T-helper 17 cell (primary cell): ENCODE data around the gene ARV1. TPM values are rescaled to one million over a fixed set of nuclear protein-coding genes. Genes with fewer than 3 reads are reported as not detected.
A peak's percentile ranks its signal among the peaks of the same experiment; 100 is the strongest.
"Not testable (repeated sequence)": the region's sequence is repeated elsewhere in the genome, so short reads cannot be mapped to it uniquely, and the experiment has no call there.

Experiments used
- ATAC-seq: fragments of 150-1000 bp; cut with Tn5 transposase; 2 replicates; pipeline ENCODE4 v1.10.0; 2021; ENCODE audit warnings: mild to moderate bottlenecking, moderate library complexity
- DNase-seq, 3 donors: peaks; one replicate each; pipeline versions ENCODE4 v3.0.0 to v3.0.0-alpha.2; 2020 to 2021
- H3K9me3 ChIP-seq: one replicate; pipeline ENCODE4 v1.7.0; 2013; ENCODE audit warnings: low read length, mild to moderate bottlenecking; ENCODE audit not compliant: control insufficient read depth, poor library complexity, severe bottlenecking
- H3K27ac Mint-ChIP-seq: one replicate; pipeline ENCODE4 v1.8.0; 2022; ENCODE audit warnings: mild to moderate bottlenecking, moderate library complexity, mixed read lengths
- H3K27me3 Mint-ChIP-seq: one replicate; pipeline ENCODE4 v1.8.0; 2022; ENCODE audit warnings: mixed read lengths
- H3K36me3 Mint-ChIP-seq: one replicate; pipeline ENCODE4 v1.8.0; 2022; ENCODE audit warnings: low read depth, mixed read lengths
- H3K4me1 Mint-ChIP-seq: one replicate; pipeline ENCODE4 v1.8.0; 2022; ENCODE audit warnings: mild to moderate bottlenecking, mixed read lengths
- H3K4me3 Mint-ChIP-seq: one replicate; pipeline ENCODE4 v1.8.0; 2022; ENCODE audit warnings: mild to moderate bottlenecking, moderate library complexity, mixed read lengths
- total RNA-seq, 4 donors: library from RNA in 2 of 4; stranded (reverse) in 2 of 4; gene quantifications; one replicate each; pipeline ENCODE4 v1.2.3 and lab custom pipeline; 2022 to 2026

Gene ARV1
- total RNA-seq, 2 donors from 2014 or later, result 5.7 to 6.7 TPM

DNA sequence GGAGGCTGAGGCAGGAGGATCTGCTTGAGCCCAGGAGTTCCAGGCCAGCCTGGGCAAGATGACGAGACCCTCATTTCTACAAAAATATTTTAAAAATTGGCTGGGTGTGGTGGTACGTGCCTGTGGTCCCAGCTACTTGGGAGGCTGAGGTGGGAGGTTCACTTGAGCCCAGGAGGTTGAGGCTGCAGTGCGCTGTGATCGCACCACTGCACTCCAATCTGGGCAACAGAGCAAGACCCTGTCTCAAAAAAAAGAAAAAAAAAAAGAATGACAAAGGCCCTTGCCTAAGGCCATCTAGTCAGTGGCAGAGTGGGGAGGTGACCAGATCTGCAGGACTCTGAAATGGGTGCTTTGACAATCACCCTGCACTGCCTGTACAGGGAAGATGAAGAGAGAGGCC is 50.4 kb downstream of the ARV1 start:
- H3K27me3 Mint-ChIP-seq, H3K4me3 Mint-ChIP-seq, H3K9me3 ChIP-seq, DNase-seq, H3K36me3 Mint-ChIP-seq, H3K4me1 Mint-ChIP-seq, H3K27ac Mint-ChIP-seq, ATAC-seq: not testable (repeated sequence)

DNA sequence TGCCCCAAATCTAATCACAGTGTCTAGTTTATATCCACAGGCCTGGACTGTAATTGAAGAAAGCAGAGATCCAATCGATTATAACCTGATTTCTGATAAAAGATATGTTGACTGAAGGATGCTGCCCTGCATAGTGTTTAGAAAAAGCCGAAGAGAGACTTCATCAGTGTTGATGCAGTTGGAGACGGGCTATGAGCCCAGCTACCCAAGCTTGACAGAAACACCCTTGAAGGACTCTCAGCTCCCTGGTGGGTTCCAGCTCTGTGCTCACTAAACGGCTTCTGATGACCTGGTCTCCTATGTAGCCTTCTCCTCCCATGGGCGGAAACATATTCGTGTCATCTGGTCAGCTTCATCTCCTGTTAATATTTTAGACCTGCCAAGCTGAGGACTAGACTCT is 50.9 kb downstream of the ARV1 start:
- H3K9me3 ChIP-seq, result no peaks in the 10 kb centered on the region
- ATAC-seq, result no peak
- Mint-ChIP-seq H3K27me3 (no peaks in the 10 kb centered on the region), H3K4me3 (no peak overlapping the region), H3K27ac (no peak overlapping the region), H3K36me3 (peaks cover 3% of the 10 kb centered on the region), H3K4me1 (peaks cover 10% of the 10 kb centered on the region)
- DNase-seq, result no peak

DNA sequence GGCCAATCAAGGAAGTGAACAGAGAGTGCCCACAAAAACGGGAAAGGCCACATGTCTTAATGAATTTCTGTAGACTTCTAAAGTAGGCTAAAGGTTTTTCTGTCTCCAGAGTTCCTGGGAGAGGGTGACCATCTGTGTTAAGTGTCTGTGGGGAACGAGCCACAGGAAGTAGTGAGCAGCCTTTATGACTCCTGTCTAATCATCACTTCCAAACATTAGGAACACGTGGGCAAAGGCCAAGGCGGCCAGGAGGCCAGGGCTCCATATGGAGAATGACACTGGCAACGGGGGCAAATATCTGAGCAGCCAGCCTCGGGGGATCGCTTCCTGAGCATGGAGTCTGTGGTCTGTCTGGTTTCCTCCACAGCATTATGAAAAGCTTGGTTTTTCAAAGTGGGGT is 54.1 kb downstream of the ARV1 start:
- no peak for ATAC-seq
- no peak for DNase-seq
- Mint-ChIP-seq H3K4me1 (peaks cover 13% of the 10 kb centered on the region), H3K27ac (no peak overlapping the region), H3K27me3 (peaks cover 5% of the 10 kb centered on the region), H3K4me3 (no peak overlapping the region), H3K36me3 (no peaks in the 10 kb centered on the region)
- H3K9me3 ChIP-seq, result no peaks in the 10 kb centered on the region

DNA sequence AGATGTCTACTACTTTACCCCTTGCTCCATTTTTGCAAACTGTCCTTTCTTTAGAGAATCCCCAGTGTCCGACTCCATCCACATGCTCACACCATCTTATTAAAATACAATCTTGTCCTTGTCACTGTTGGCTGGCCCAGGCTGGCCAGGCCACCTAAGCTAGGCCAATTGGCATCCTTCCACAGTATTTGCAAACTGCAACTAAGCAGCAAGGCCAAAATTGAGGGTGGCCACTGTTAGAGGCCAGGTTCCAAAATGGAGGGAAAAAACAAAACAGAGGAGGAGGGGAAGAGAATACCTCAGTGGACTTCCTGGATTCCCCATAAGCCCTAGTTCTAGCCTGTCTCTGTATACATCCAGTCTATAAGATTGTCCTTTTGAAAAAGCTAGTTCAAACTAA is 56.9 kb downstream of the ARV1 start:
- Mint-ChIP-seq H3K36me3 (no peaks in the 10 kb centered on the region), H3K27me3 (peaks cover 5% of the 10 kb centered on the region), H3K4me1 (peaks cover 13% of the 10 kb centered on the region), H3K4me3 (no peak overlapping the region), H3K27ac (no peak overlapping the region)
- no peak for ATAC-seq
- no peaks in the 10 kb centered on the region for H3K9me3 ChIP-seq
- DNase-seq, result no peak

DNA sequence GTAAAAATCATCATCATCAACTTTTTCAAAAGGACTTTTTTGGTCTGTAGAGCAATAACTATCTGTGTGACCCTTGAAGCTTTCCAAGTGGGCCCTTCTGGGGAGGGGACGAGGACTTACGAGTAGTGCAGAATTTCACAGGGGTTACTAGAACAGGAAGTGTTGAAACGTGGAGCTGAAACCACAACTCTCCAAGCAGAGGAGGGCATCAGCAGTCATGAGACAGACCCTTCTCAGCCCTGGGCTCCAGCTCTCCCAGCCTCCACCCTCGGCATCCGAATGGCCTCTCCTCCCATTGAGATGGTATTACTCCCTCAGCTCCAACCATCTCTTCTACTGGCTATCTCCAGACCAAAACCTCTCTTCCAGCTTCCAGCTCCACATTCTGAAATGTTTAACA is 57.5 kb downstream of the ARV1 start:
- H3K27ac Mint-ChIP-seq, result no peak overlapping the region
- H3K4me1 Mint-ChIP-seq, result peaks cover 15% of the 10 kb centered on the region
- no peak overlapping the region for H3K4me3 Mint-ChIP-seq
- DNase-seq, result no peak
- H3K36me3 Mint-ChIP-seq, result peaks cover 2% of the 10 kb centered on the region
- peaks cover 5% of the 10 kb centered on the region for H3K27me3 Mint-ChIP-seq
- H3K9me3 ChIP-seq, result no peaks in the 10 kb centered on the region
- ATAC-seq, result no peak

DNA sequence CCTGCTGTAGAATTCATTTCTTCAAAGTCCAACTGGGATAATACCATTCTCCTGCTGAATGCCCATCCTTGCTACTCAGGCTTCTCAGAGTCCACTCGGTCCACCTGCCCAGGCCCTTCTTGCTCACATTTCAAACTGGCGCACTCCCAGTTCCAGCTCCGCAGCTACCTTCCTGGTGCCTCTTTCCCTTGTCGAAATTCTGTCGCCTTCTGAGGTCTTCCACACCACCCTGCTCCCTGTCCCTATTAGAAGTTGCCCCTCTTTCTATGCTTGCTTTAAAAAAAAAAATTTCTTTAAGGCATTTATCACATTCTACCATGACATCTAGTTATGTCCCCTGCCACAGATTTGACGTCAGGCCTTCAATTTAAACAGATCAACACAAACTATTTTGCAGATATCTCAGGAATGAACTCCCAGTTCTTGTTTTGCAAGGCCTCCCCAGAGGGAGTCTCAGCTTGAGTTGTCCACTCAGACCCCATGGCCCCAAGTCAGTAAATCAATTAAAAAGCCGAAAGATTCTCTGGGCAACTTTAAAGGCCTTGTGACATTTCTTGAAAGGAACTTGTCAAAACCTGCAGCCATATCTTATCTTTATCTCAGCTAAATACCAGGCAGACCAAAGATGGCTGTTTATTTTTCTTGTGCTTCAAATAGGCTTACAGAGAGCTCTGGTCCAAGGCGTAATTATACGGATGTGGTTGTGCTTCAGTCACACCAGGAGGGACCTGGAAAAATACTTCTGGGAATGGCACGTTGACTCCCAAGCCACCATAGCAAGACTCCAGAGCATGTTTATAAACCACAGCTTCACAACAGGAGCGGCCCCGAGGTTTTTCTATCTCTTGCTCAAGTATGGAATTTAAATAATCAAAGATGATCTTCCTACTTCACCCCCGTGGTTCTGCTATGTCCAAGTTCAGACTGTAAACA is 59.0 kb downstream of the ARV1 start:
- Mint-ChIP-seq H3K27ac (no peak overlapping the region), H3K27me3 (peaks cover 5% of the 10 kb centered on the region), H3K4me1 (peaks cover 13% of the 10 kb centered on the region), H3K36me3 (peaks cover 2% of the 10 kb centered on the region), H3K4me3 (peak overlapping the region; percentile 80)
- ATAC-seq (no peak), DNase-seq (no peak)
- no peaks in the 10 kb centered on the region for H3K9me3 ChIP-seq

DNA sequence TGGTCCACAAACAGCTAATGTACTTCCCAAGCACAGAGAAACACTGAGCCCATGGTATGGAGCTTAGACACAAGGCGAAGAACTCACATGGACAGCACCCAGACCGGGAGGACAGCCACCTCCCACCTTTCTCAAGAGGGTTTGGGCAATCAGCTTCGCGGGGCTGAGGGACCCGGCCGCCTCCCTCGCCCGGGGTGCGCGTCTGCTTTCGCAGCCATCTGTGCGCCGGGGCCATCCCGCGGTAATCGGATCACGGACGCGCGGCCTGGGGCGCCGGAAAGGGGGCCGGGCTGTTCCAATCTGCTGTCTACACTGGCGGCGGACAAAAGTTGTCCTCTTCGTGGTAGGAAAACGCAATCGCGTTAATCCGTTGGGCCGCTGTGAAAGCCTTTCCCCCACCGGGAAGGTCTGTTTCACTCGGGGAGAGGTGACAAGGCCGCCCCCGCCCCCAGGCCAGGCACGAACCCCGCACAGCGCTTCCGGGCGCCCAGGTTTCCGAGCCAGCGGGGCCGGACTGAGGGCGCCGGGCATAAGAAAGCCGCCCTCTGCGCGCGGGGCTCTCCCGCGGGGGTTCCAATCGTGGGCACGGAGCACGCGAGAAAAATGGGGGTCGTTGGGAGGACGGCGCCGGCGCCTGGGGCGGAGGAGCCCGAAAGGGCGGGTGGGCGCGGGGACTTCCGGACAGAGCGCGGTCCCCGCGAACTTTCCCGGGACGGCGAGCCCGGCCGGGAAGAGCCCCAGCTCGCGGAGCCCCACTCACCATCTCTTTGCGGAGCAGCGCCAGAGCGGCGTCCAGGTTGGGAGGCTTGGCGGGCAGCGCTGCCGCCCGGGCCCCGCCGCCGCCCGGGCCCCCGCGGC is 60.5 kb downstream of the ARV1 start:
- Mint-ChIP-seq H3K4me3 (peak overlapping the region; percentile 80), H3K4me1 (peaks cover 13% of the 10 kb centered on the region), H3K27me3 (peaks cover 5% of the 10 kb centered on the region), H3K27ac (no peak overlapping the region), H3K36me3 (peaks cover 2% of the 10 kb centered on the region)
- no peaks in the 10 kb centered on the region for H3K9me3 ChIP-seq
- ATAC-seq, result peak; percentile 18
- peak in 2 of 3 donors; percentile 15 to 24 for DNase-seq

DNA sequence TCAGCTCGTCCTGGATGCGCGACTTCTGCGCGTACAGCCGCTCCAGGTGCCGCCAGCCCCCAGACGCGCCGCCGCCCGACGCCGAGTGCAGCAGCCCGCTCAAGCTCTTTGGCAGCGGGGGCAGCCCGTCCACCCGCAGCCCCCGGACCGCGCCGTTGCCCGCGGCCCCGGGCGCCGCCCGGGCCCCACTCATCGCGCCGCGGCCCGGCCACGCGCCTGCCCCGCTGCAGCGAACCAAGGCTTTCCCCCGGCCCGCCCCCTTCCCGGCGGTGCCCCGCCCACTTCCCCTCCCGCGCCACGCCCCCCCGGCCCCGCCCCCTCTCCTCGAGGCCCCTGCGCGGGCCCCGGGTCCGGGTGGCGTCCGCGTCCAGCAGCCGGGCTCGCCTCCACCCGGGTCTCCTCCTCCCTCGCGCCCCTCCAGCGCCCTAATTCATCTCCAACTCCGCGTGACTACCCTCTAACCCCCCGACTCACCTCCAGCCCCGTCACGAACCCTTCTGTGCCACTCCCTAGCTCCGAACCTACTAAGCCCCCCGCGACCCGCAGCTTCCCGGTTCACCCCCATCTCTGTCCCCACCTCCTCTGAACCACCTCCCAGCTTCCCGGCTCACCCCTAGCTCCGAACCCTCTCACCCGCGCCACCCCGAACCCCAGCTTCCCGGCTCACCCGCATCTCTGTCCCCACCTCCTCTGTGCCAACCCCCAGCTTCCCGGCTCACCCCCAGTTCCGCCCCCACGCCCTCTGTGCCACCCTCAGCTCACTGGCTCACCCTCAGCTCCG is 61.3 kb downstream of the ARV1 start, which contains the start of gene FAM89A:
FAM89A (minus strand) TSS at position 236 of the 781 bp plus-strand sequence; CDS start at position 193, 43 bp downstream.
- Mint-ChIP-seq H3K4me1 (peaks cover 13% of the 10 kb centered on the region), H3K27me3 (peaks cover 5% of the 10 kb centered on the region), H3K4me3 (peak within 1 kb of the TSS; percentile 91), H3K27ac (peak within 1 kb of the TSS; percentile 60), H3K36me3 (peaks cover 2% of the 10 kb centered on the region)
- peak; percentile 54 to 71 (median 63) for DNase-seq
- H3K9me3 ChIP-seq, result no peaks in the 10 kb centered on the region
- peak; percentile 84 for ATAC-seq

DNA sequence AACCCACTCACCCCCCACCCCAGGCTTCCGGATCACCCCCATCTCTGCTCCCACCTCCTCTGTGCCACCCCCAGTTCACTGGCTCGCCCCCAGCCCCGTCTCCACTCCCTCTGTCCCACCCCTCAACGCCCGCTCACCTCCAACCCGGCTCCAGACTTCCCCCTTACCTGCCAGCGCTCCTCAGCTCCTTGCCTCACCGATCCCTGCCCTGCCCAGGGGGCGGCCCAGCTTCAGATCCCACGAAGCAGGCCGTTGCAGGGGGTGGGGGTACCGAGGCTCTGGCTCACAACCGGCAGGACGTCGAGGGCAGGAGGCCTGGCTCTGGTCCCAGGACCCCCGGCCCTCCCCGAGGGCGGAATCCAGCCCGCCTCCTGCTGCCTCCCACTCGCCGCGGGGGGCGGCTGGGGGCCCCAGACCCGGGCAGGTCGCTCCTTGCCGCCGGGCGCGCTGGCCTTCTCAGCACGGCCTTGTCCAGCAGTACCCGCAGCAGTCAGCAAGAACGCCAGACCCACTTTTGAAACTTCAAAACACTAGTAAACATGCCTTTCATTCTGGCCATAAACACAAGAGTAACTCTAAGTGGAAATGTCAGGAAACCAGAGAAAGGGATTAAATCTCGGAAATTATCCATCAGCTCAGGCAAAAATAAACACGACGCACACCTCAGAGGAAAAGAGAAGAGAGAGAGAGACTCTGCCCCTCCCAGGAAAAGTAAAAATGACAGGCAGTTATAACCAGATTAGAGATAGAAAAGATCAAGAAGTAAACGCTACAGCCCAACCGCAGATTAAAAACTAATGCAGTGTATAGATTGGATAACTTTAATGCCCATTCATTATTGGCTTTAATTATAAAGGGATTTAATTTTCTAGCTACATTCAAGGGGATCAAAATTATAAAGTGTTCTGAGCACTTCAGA is 62.2 kb downstream of the ARV1 start:
- Mint-ChIP-seq H3K4me1 (peaks cover 11% of the 10 kb centered on the region), H3K27me3 (peaks cover 5% of the 10 kb centered on the region), H3K27ac (peak overlapping the region; percentile 60), H3K4me3 (peak overlapping the region; percentile 91), H3K36me3 (peaks cover 2% of the 10 kb centered on the region)
- DNase-seq, result no peak
- no peak for ATAC-seq
- H3K9me3 ChIP-seq, result no peaks in the 10 kb centered on the region

DNA sequence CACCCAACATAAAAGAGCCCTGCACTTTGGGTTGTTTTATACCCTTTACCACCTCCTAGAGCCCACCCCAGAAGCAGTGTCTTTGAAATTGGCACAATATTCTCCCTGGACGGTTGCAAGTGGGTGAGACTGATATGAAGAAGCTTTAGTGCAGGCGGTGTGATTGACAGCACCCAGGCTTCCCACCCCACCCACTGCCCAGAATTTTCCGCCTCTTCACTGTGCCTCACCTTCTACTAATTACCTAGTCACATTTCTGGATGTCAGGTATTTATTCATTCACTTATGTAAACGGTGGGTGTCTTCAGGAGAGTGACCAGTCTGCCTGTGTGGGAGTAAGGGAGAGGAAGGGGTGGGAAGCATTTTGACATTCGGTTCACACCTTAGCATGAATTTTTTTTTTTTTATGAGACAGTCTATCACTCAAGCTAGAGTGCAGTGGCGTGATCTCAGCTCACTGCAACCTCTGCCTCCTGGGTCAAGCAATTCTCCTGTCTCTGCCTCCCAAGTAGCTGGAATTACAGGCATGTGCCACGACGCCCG is 62.9 kb downstream of the ARV1 start:
- DNase-seq, result no peak
- Mint-ChIP-seq H3K36me3 (peaks cover 2% of the 10 kb centered on the region), H3K4me3 (peak overlapping the region; percentile 91), H3K27ac (peak overlapping the region; percentile 60), H3K27me3 (peaks cover 5% of the 10 kb centered on the region), H3K4me1 (peaks cover 5% of the 10 kb centered on the region)
- ATAC-seq, result no peak
- H3K9me3 ChIP-seq, result no peaks in the 10 kb centered on the region

DNA sequence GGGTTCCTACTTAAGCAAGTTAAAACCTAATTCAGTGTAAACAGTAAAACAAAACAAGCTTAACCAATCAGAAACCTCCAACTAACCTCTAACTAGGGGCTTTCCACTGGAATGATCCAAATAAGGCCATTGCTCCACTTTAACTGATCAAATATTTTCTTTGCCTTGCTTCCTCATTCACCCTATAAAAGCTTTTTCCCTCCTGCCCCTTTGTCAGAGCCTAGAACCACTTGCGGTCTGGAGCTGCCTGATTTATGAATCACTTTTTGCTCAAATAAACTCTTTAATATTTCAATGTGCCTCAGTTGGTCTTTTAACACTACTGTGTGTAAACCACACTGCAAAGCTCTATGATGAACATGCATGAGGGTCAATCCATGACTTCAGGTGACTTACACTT is 65.7 kb downstream of the ARV1 start:
- H3K9me3 ChIP-seq, result no peaks in the 10 kb centered on the region
- peaks cover 2% of the 10 kb centered on the region for H3K36me3 Mint-ChIP-seq
- no peak overlapping the region for H3K4me3 Mint-ChIP-seq
- peaks cover 9% of the 10 kb centered on the region for H3K27me3 Mint-ChIP-seq
- no peak overlapping the region for H3K27ac Mint-ChIP-seq
- peaks cover 4% of the 10 kb centered on the region for H3K4me1 Mint-ChIP-seq
- DNase-seq, result no peak
- ATAC-seq, result no peak

DNA sequence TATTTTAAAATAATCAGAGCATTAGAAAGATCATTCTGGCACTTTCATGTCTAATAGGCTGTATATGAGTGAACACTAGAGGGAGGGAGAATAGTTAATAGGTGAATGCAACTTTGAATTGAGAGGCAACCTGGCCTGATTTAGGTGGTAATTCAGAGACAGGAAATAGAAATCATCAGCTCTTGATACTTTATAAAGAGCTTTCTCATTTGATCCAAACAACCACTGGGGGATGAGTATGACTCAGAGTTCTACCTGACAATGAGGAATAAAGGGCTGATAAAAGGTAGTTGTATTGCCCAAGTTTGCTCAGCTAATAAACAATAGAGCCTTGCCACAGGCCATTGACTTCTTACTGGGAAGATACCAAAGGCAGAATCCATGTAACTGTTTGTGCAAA is 66.4 kb downstream of the ARV1 start:
- Mint-ChIP-seq H3K4me3 (no peak overlapping the region), H3K4me1 (peaks cover 4% of the 10 kb centered on the region), H3K27ac (no peak overlapping the region), H3K27me3 (peaks cover 9% of the 10 kb centered on the region), H3K36me3 (peaks cover 2% of the 10 kb centered on the region)
- DNase-seq (no peak), ATAC-seq (peak; percentile 24)
- no peaks in the 10 kb centered on the region for H3K9me3 ChIP-seq
